GM23338 (cell line): Measurements from ENCODE around the gene EXPH5. TPM values are rescaled to one million over a fixed set of nuclear protein-coding genes. Genes with fewer than 3 reads are reported as not detected.

Experiments used
- ATAC-seq: fragments of 200-7000 bp; cut with Tn5 transposase; 3 replicates; pipeline ENCODE4 v1.9.1; 2020
- DNase-seq: peaks from one replicate; pipeline ENCODE4 v3.0.0-alpha.2; 2015; ENCODE audit warnings: low spot score
- H2AFZ ChIP-seq: fragments of 200-600 bp; sonication (generic); 2 replicates; pipeline ENCODE4 v1.8.0; 2016; ENCODE audit warnings: antibody characterized with exemption, mild to moderate bottlenecking, moderate library complexity
- H3F3A ChIP-seq: fragments of 200-600 bp; sonication (generic); replicated peaks from 2 replicates; pipeline ENCODE4 v1.8.0; 2017; ENCODE audit warnings: antibody characterized with exemption, mixed run types, low read depth
- H3K27ac ChIP-seq: fragments of 200-600 bp; sonication (generic); 2 replicates; pipeline ENCODE4 v1.6.1; 2016; ENCODE audit warnings: low read depth
- H3K27me3 ChIP-seq: fragments of 200-600 bp; sonication (generic); 2 replicates; pipeline ENCODE4 v1.8.0; 2016; ENCODE audit warnings: mild to moderate bottlenecking, mixed run types, moderate library complexity; ENCODE audit not compliant: insufficient read depth
- H3K36me3 ChIP-seq: fragments of 200-600 bp; sonication (generic); 2 replicates; pipeline ENCODE4 v1.8.0; 2016; ENCODE audit warnings: mild to moderate bottlenecking; ENCODE audit not compliant: insufficient read depth
- H3K4me1 ChIP-seq: fragments of 200-600 bp; sonication (generic); 2 replicates; pipeline ENCODE4 v1.8.0; 2016; ENCODE audit warnings: mild to moderate bottlenecking, moderate library complexity; ENCODE audit not compliant: insufficient read depth
- H3K4me2 ChIP-seq: fragments of 200-600 bp; sonication (generic); 2 replicates; pipeline ENCODE4 v1.7.1; 2017; ENCODE audit warnings: mixed run types
- H3K4me3 ChIP-seq: fragments of 200-600 bp; sonication (generic); 2 replicates; pipeline ENCODE4 v1.6.1; 2016; ENCODE audit warnings: mixed run types
- H3K79me2 ChIP-seq: fragments of 200-600 bp; sonication (generic); replicated peaks from 2 replicates; pipeline ENCODE4 v1.8.0; 2017; ENCODE audit warnings: mild to moderate bottlenecking; ENCODE audit not compliant: insufficient read depth
- H3K9me2 ChIP-seq: fragments of 200-600 bp; sonication (generic); 2 replicates; pipeline ENCODE4 v1.8.0; 2017; ENCODE audit not compliant: insufficient read depth
- H4K20me1 ChIP-seq: fragments of 200-600 bp; sonication (generic); replicated peaks from 2 replicates; pipeline ENCODE4 v1.8.0; 2017; ENCODE audit warnings: mild to moderate bottlenecking; ENCODE audit not compliant: insufficient read depth
- H3K27ac Mint-ChIP-seq: 2 replicates; pipeline ENCODE4 v1.8.0; 2020; ENCODE audit warnings: inconsistent platforms, mild to moderate bottlenecking, moderate library complexity, mixed read lengths
- H3K27me3 Mint-ChIP-seq: 3 replicates; pipeline ENCODE4 v1.8.0; 2022; ENCODE audit warnings: low read depth, mild to moderate bottlenecking, moderate library complexity, mixed read lengths, inconsistent platforms; ENCODE audit not compliant: insufficient read depth, poor library complexity
- H3K36me3 Mint-ChIP-seq: 3 replicates; pipeline ENCODE4 v1.8.0; 2021; ENCODE audit warnings: low read depth, mild to moderate bottlenecking, inconsistent platforms, moderate library complexity, mixed read lengths
- H3K4me1 Mint-ChIP-seq: 3 replicates; pipeline ENCODE4 v1.8.0; 2020; ENCODE audit warnings: mild to moderate bottlenecking, inconsistent platforms, mixed read lengths
- H3K4me3 Mint-ChIP-seq: 3 replicates; pipeline ENCODE4 v1.8.0; 2021; ENCODE audit warnings: moderate library complexity, mild to moderate bottlenecking, inconsistent platforms, mixed read lengths
- H3K9me3 Mint-ChIP-seq: 3 replicates; pipeline ENCODE4 v1.8.0; 2020; ENCODE audit warnings: moderate library complexity, mild to moderate bottlenecking, inconsistent platforms, mixed read lengths
- CREB1 ChIP-seq: fragments of 250-450 bp; sonication (Bioruptor Pico); IDR thresholded peaks from 2 replicates; pipeline ENCODE4 v1.5.0; 2020; ENCODE audit warnings: low read depth, mild to moderate bottlenecking, moderate library complexity
- EZH2 ChIP-seq: fragments of 200-600 bp; sonication (generic); IDR thresholded peaks from one replicate; pipeline ENCODE4 v1.8.0; 2017; ENCODE audit warnings: antibody characterized with exemption, mild to moderate bottlenecking, low read depth; ENCODE audit not compliant: unreplicated experiment
- EZH2phosphoT487 ChIP-seq: fragments of 200-600 bp; sonication (generic); IDR thresholded peaks from one replicate; pipeline ENCODE4 v1.8.1; 2018; ENCODE audit warnings: antibody characterized with exemption; ENCODE audit not compliant: unreplicated experiment
- JUNB ChIP-seq: IDR thresholded peaks from one replicate; pipeline ENCODE4 v1.6.1; 2016; ENCODE audit warnings: antibody characterized with exemption; ENCODE audit not compliant: unreplicated experiment
- NANOG ChIP-seq: IDR thresholded peaks from 2 replicates; pipeline ENCODE4 v1.6.1; 2016; ENCODE audit warnings: antibody characterized with exemption, borderline replicate concordance
- POLR2AphosphoS5 ChIP-seq: IDR thresholded peaks from 2 replicates; pipeline ENCODE4 v1.6.1; 2016; ENCODE audit warnings: antibody characterized with exemption, low read depth
- STAT1 ChIP-seq: IDR thresholded peaks from one replicate; pipeline ENCODE4 v1.6.1; 2016; ENCODE audit warnings: antibody characterized with exemption; ENCODE audit not compliant: unreplicated experiment
- ZNF114 ChIP-seq: fragments of 250-450 bp; sonication (Bioruptor Pico); IDR thresholded peaks from 2 replicates; pipeline ENCODE4 v1.5.0; 2020; ENCODE audit warnings: mild to moderate bottlenecking, moderate library complexity
- ZNF331 ChIP-seq: fragments of 250-450 bp; sonication (Bioruptor Pico); IDR thresholded peaks from 2 replicates; pipeline ENCODE4 v1.5.0; 2020; ENCODE audit warnings: low read depth, mild to moderate bottlenecking, moderate library complexity
- polyA plus RNA-seq: library from polyadenylated mRNA; unstranded; fragments of >200 nt; fragmentation: Nextera tagmentation; extraction: Ambion mirVana; gene quantifications from 2 replicates; pipeline ENCODE4 v1.2.1, GENCODE V29; 2016
- total RNA-seq: library from RNA; depleted of rRNA; stranded (reverse); fragments of >200 nt; shearing (Covaris generic); gene quantifications from 2 replicates; pipeline ENCODE4 v1.2.3, GENCODE V29; 2014
- TF ChIP-seq, protein P1 (sequence below): IDR thresholded peaks from one replicate; pipeline ENCODE4 v1.6.1; 2018; ENCODE audit warnings: antibody characterized with exemption; ENCODE audit not compliant: unreplicated experiment
- TF ChIP-seq, protein P2 (sequence below), 2 experiments: fragments of 200-600 bp in 1 of 2; sonication (generic) in 1 of 2; conservative IDR thresholded peaks; 2 replicates each; pipeline versions ENCODE4 v1.5.1 to v1.6.1; 2016 to 2017; ENCODE audit warnings: antibody characterized with exemption in 2 of 2, low read depth in 2 of 2, mild to moderate bottlenecking in 2 of 2, moderate library complexity in 1 of 2
- TF ChIP-seq, protein P3 (sequence below): fragments of 250-450 bp; sonication (Bioruptor Pico); IDR thresholded peaks from 2 replicates; pipeline ENCODE4 v1.5.0; 2020; ENCODE audit warnings: mild to moderate bottlenecking, moderate library complexity

Gene EXPH5
- total and polyA plus RNA-seq, 2 experiments from 2014 or later: 3.6 to 12.6 TPM

DNA sequence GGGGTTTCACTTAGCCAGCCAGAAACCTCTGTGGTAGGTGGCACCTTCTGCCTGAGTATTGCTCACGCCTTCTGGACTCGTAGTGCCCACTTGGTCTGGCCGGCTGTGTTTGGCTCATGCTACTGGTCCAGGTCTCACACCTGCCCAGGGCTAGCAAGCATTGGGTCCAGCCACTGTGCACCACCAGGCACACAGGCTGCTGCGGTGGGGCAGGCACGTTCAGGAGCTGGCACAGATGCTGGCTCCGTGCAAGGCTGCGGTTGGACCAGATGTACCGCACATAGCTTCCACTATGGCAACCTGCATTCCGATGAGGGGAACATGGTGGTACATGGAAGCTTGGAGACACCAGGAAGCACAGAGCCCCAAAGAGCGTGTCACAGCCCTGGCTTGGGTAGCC is 34.8 kb upstream of the EXPH5 start (continued):
- no peak for TF ChIP-seq EZH2phosphoT487
- TF ChIP-seq ZNF331 (CRISPR knock-in tag): no peak
- no peak for TF ChIP-seq NANOG
- no peak for TF ChIP-seq ZNF114 (CRISPR knock-in tag)
- no peak for TF ChIP-seq POLR2AphosphoS5

DNA sequence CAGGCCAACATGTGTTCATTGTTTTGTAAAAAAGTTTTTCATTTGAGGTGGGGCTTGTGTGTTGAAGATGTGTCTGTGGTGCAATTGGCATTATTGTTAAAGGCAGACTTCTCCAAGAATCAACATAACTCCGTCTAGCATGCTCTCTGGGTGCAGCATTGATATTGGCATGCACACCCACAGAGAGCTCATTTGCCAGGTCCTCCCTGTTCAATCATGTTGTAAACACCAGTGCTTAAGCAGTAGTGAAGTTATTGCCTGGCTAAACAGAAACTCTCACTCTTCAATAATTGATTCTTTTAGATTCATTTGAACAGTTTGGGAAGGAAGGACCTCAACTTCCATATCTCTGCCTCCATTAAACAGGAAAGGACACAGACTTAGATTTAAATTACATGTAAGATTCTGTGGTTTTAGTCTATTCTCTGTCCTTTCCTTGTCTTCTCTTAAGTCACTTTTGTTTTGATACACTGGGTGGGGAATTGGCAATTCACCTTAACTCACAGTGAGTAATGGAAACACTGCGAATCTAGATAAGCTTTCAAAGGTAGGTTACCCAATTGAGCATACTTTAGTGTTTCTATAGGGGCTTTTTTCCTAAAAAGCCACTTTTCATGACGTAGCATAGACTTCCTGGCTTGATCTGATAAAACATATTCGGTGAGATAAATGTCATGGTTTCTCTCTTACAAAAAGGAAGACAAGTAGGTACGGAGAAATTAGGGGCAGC is 30.8 kb upstream of the EXPH5 start:
- no peaks in the 10 kb centered on the region for H3K27me3 Mint-ChIP-seq
- no peak overlapping the region for H3K27ac Mint-ChIP-seq
- H3K79me2 ChIP-seq: no peaks in the 10 kb centered on the region
- no peak overlapping the region for H3K4me2 ChIP-seq
- H3K27ac ChIP-seq: no peak overlapping the region
- DNase-seq (no peak), ATAC-seq (no peak)
- no peaks in the 10 kb centered on the region for H4K20me1 ChIP-seq
- no peak overlapping the region for H3K4me3 ChIP-seq
- H3K4me3 Mint-ChIP-seq: no peak overlapping the region
- peaks cover 21% of the 10 kb centered on the region for H3K9me3 Mint-ChIP-seq
- H3F3A ChIP-seq: no peaks in the 10 kb centered on the region
- peak overlapping the region; percentile 14; the same call in 1 of the 2 replicates for H2AFZ ChIP-seq
- H3K4me1 Mint-ChIP-seq: peaks cover 10% of the 10 kb centered on the region; the same call in 2 of the 3 replicates
- H3K4me1 ChIP-seq: peaks cover 4% of the 10 kb centered on the region; the same call in 1 of the 2 replicates
- H3K36me3 ChIP-seq: no peaks in the 10 kb centered on the region; the same call in 1 of the 2 replicates
- H3K27me3 ChIP-seq: no peaks in the 10 kb centered on the region
- no peaks in the 10 kb centered on the region for H3K9me2 ChIP-seq
- H3K36me3 Mint-ChIP-seq: peaks cover 18% of the 10 kb centered on the region
- TF ChIP-seq, protein P1, sequence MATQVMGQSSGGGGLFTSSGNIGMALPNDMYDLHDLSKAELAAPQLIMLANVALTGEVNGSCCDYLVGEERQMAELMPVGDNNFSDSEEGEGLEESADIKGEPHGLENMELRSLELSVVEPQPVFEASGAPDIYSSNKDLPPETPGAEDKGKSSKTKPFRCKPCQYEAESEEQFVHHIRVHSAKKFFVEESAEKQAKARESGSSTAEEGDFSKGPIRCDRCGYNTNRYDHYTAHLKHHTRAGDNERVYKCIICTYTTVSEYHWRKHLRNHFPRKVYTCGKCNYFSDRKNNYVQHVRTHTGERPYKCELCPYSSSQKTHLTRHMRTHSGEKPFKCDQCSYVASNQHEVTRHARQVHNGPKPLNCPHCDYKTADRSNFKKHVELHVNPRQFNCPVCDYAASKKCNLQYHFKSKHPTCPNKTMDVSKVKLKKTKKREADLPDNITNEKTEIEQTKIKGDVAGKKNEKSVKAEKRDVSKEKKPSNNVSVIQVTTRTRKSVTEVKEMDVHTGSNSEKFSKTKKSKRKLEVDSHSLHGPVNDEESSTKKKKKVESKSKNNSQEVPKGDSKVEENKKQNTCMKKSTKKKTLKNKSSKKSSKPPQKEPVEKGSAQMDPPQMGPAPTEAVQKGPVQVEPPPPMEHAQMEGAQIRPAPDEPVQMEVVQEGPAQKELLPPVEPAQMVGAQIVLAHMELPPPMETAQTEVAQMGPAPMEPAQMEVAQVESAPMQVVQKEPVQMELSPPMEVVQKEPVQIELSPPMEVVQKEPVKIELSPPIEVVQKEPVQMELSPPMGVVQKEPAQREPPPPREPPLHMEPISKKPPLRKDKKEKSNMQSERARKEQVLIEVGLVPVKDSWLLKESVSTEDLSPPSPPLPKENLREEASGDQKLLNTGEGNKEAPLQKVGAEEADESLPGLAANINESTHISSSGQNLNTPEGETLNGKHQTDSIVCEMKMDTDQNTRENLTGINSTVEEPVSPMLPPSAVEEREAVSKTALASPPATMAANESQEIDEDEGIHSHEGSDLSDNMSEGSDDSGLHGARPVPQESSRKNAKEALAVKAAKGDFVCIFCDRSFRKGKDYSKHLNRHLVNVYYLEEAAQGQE: no peak
- TF ChIP-seq CREB1: no peak
- TF ChIP-seq ZNF331 (CRISPR knock-in tag): no peak
- TF ChIP-seq, protein P2, sequence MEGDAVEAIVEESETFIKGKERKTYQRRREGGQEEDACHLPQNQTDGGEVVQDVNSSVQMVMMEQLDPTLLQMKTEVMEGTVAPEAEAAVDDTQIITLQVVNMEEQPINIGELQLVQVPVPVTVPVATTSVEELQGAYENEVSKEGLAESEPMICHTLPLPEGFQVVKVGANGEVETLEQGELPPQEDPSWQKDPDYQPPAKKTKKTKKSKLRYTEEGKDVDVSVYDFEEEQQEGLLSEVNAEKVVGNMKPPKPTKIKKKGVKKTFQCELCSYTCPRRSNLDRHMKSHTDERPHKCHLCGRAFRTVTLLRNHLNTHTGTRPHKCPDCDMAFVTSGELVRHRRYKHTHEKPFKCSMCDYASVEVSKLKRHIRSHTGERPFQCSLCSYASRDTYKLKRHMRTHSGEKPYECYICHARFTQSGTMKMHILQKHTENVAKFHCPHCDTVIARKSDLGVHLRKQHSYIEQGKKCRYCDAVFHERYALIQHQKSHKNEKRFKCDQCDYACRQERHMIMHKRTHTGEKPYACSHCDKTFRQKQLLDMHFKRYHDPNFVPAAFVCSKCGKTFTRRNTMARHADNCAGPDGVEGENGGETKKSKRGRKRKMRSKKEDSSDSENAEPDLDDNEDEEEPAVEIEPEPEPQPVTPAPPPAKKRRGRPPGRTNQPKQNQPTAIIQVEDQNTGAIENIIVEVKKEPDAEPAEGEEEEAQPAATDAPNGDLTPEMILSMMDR (conservative IDR thresholded peaks at IDR 0.05; ENCODE audit: low read depth in 2 of 2): no peak
- TF ChIP-seq EZH2phosphoT487: no peak
- no peak for TF ChIP-seq POLR2AphosphoS5
- TF ChIP-seq, protein P3, sequence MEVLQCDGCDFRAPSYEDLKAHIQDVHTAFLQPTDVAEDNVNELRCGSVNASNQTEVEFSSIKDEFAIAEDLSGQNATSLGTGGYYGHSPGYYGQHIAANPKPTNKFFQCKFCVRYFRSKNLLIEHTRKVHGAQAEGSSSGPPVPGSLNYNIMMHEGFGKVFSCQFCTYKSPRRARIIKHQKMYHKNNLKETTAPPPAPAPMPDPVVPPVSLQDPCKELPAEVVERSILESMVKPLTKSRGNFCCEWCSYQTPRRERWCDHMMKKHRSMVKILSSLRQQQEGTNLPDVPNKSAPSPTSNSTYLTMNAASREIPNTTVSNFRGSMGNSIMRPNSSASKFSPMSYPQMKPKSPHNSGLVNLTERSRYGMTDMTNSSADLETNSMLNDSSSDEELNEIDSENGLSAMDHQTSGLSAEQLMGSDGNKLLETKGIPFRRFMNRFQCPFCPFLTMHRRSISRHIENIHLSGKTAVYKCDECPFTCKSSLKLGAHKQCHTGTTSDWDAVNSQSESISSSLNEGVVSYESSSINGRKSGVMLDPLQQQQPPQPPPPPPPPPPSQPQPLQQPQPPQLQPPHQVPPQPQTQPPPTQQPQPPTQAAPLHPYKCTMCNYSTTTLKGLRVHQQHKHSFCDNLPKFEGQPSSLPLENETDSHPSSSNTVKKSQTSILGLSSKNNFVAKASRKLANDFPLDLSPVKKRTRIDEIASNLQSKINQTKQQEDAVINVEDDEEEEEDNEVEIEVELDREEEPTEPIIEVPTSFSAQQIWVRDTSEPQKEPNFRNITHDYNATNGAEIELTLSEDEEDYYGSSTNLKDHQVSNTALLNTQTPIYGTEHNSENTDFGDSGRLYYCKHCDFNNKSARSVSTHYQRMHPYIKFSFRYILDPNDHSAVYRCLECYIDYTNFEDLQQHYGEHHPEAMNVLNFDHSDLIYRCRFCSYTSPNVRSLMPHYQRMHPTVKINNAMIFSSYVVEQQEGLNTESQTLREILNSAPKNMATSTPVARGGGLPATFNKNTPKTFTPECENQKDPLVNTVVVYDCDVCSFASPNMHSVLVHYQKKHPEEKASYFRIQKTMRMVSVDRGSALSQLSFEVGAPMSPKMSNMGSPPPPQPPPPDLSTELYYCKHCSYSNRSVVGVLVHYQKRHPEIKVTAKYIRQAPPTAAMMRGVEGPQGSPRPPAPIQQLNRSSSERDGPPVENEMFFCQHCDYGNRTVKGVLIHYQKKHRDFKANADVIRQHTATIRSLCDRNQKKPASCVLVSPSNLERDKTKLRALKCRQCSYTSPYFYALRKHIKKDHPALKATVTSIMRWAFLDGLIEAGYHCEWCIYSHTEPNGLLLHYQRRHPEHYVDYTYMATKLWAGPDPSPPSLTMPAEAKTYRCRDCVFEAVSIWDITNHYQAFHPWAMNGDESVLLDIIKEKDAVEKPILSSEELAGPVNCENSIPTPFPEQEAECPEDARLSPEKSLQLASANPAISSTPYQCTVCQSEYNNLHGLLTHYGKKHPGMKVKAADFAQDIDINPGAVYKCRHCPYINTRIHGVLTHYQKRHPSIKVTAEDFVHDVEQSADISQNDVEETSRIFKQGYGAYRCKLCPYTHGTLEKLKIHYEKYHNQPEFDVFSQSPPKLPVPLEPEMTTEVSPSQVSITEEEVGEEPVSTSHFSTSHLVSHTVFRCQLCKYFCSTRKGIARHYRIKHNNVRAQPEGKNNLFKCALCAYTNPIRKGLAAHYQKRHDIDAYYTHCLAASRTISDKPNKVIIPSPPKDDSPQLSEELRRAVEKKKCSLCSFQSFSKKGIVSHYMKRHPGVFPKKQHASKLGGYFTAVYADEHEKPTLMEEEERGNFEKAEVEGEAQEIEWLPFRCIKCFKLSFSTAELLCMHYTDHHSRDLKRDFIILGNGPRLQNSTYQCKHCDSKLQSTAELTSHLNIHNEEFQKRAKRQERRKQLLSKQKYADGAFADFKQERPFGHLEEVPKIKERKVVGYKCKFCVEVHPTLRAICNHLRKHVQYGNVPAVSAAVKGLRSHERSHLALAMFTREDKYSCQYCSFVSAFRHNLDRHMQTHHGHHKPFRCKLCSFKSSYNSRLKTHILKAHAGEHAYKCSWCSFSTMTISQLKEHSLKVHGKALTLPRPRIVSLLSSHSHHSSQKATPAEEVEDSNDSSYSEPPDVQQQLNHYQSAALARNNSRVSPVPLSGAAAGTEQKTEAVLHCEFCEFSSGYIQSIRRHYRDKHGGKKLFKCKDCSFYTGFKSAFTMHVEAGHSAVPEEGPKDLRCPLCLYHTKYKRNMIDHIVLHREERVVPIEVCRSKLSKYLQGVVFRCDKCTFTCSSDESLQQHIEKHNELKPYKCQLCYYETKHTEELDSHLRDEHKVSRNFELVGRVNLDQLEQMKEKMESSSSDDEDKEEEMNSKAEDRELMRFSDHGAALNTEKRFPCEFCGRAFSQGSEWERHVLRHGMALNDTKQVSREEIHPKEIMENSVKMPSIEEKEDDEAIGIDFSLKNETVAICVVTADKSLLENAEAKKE (CRISPR knock-in tag): no peak
- TF ChIP-seq JUNB: no peak
- TF ChIP-seq NANOG: no peak
- no peak for TF ChIP-seq STAT1
- no peak for TF ChIP-seq EZH2
- no peak for TF ChIP-seq ZNF114 (CRISPR knock-in tag)
